GM19324 (cell line): ENCODE measurements around the gene TAS2R60.
"Not testable (repeated sequence)": the region's sequence is repeated elsewhere in the genome, so short reads cannot be mapped to it uniquely, and the experiment has no call there.

ENCODE experiments used
- ATAC-seq: cut with Tn5 transposase; IDR thresholded peaks from one replicate; pipeline ENCODE4 v1.9.1; 2021; ENCODE audit warnings: mild to moderate bottlenecking, moderate library complexity; ENCODE audit not compliant: unreplicated experiment, low FRiP score

TAS2R60 gene

GRCh38 chr7:143410521-143411004 lies 32.7 kb upstream of the TAS2R60 start:
- no peak for ATAC-seq

GRCh38 chr7:143411976-143412708 lies 31.1 kb upstream of the TAS2R60 start:
- no peak for ATAC-seq

GRCh38 chr7:143413123-143413522 lies 30.1 kb upstream of the TAS2R60 start:
- no peak for ATAC-seq

GRCh38 chr7:143415209-143415608 lies 28.0 kb upstream of the TAS2R60 start:
- not testable (repeated sequence) for ATAC-seq

- no peak for ATAC-seq
Observed at GRCh38 chr7:143415742-143416397, 27.4 kb upstream of the TAS2R60 start.

GRCh38 chr7:143416565-143417149 lies 26.6 kb upstream of the TAS2R60 start:
- ATAC-seq: no peak

GRCh38 chr7:143417734-143418383 lies 25.4 kb upstream of the TAS2R60 start:
- ATAC-seq: no peak

GRCh38 chr7:143418681-143419458 lies 24.4 kb upstream of the TAS2R60 start:
- no peak for ATAC-seq

- ATAC-seq: no peak
Observed at GRCh38 chr7:143419880-143420279, 23.4 kb upstream of the TAS2R60 start.

GRCh38 chr7:143420624-143421023 lies 22.6 kb upstream of the TAS2R60 start:
- not testable (repeated sequence) for ATAC-seq

- no peak for ATAC-seq
Observed at GRCh38 chr7:143422033-143422432, 21.2 kb upstream of the TAS2R60 start.

GRCh38 chr7:143424476-143424875 lies 18.8 kb upstream of the TAS2R60 start:
- not testable (repeated sequence) for ATAC-seq

- peak; percentile 56 for ATAC-seq
Observed at GRCh38 chr7:143426479-143427142, 16.6 kb upstream of the TAS2R60 start.

GRCh38 chr7:143429770-143430698 lies 13.2 kb upstream of the TAS2R60 start:
- no peak for ATAC-seq

- ATAC-seq: no peak
Observed at GRCh38 chr7:143431109-143431508, 12.1 kb upstream of the TAS2R60 start.

- ATAC-seq: no peak
Observed at GRCh38 chr7:143433759-143434158, 9.5 kb upstream of the TAS2R60 start.

- ATAC-seq: no peak
Observed at GRCh38 chr7:143434660-143435059, 8.6 kb upstream of the TAS2R60 start.

GRCh38 chr7:143435266-143435665 lies 8.0 kb upstream of the TAS2R60 start:
- no peak for ATAC-seq
